B cell (primary cell): ENCODE data around the gene DDR2.

ENCODE experiments used
- EZH2 ChIP-seq: IDR thresholded peaks from 2 replicates; pipeline ENCODE4 v1.6.1; 2012; ENCODE audit warnings: borderline replicate concordance, low read depth, mild to moderate bottlenecking, moderate library complexity, low read length; ENCODE audit not compliant: insufficient read depth, poor library complexity, severe bottlenecking
- TF ChIP-seq, protein P1 (sequence below): fragments of 200-600 bp; IDR thresholded peaks from one replicate; pipeline ENCODE4 v1.8.0; 2022; ENCODE audit warnings: antibody characterized with exemption, mild to moderate bottlenecking

DNA sequence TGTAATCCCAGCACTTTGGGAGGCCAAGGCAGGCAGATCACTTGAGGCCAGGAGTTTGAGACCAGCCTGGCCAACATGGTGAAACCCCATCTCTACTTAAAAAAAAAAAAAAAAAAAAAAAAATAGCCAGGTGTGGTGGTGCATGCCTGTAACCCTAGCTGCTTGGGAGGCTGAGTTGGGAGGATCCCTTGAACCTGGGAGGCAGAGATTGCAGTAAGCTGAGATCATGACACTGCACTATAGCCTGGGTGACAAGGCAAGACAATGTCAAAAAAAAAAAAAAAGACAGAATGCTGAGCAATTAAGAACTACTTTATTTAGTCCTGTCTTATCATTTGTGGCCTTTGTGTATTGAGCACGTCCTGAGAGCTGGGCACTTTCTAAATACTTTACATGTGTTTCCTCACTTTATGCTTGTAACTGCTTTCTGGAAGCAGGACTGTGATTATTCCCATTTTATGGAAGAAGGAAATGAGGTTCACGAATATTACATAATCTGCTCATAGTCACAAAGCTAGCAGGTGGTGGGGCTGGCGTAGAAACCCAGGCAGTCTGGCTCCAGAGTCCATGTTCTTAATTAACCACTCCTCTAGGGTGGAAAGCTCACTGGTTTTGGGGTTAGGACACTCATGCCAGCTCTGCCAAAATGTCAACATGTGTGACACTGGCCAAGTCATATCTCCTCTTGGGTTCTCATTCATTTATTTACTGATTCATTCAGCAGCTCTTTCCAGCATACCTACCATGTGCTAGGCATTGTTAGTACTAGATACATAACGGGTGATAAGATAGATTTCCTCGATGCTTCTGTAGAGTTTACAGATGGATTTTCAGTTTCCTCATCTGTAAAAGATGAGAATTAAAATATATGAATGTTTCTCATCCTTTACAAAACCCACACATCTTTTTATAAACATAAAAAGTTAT is 57.7 kb downstream of the DDR2 start:
- TF ChIP-seq, protein P1, sequence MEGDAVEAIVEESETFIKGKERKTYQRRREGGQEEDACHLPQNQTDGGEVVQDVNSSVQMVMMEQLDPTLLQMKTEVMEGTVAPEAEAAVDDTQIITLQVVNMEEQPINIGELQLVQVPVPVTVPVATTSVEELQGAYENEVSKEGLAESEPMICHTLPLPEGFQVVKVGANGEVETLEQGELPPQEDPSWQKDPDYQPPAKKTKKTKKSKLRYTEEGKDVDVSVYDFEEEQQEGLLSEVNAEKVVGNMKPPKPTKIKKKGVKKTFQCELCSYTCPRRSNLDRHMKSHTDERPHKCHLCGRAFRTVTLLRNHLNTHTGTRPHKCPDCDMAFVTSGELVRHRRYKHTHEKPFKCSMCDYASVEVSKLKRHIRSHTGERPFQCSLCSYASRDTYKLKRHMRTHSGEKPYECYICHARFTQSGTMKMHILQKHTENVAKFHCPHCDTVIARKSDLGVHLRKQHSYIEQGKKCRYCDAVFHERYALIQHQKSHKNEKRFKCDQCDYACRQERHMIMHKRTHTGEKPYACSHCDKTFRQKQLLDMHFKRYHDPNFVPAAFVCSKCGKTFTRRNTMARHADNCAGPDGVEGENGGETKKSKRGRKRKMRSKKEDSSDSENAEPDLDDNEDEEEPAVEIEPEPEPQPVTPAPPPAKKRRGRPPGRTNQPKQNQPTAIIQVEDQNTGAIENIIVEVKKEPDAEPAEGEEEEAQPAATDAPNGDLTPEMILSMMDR, result no peak
- TF ChIP-seq EZH2, result no peak
